Measurements from ENCODE around the gene VPS37C. TPM values are rescaled to one million over a fixed set of nuclear protein-coding genes. Genes with fewer than 3 reads are reported as not detected.

VPS37C gene
- total and polyA plus RNA-seq, 9 donors: 7.8 to 25.8 (median 19.7) TPM

DNA sequence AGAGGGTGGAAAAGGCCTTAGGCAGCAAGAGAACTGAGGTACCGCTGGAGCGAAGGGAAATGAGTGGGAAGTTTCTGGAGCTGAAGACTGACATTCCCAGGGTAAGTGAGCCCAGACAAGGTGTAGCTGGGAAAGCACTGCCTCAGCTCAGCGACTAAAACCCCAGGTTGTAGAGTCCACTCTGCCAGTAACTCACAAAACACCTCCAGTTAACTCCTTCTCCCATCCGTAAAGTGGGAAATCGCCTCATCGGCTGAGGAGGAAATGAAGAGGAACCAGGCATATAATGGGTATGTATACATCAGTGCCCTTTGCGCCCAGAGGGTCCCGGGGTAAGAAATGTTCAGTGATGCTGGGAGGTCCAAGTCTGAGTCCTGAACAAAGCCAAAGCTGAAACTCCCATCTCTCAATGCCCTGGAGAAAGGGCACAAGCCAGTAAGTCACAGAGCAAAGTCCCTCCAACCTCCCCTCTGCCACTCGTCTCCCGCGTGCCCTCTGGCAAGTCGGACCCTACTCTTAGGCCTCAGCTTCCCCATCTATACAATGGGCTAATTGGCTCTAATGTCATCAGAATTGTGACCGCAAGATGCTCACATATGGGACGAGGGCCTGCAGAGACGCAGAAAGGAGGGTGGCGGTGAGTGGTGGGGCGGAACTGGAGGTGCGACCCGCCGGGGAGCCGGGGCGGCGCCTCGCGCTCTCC is 588 bp downstream of the VPS37C start:
- no peaks in the 10 kb centered on the region for H3K36me3 ChIP-seq
- intact Hi-C loops (cut with DNase I): no loop called here
- H3K4me1 ChIP-seq (ENCODE audit: insufficient read depth): peaks cover 16% of the 10 kb centered on the region
- TF ChIP-seq, protein P1, sequence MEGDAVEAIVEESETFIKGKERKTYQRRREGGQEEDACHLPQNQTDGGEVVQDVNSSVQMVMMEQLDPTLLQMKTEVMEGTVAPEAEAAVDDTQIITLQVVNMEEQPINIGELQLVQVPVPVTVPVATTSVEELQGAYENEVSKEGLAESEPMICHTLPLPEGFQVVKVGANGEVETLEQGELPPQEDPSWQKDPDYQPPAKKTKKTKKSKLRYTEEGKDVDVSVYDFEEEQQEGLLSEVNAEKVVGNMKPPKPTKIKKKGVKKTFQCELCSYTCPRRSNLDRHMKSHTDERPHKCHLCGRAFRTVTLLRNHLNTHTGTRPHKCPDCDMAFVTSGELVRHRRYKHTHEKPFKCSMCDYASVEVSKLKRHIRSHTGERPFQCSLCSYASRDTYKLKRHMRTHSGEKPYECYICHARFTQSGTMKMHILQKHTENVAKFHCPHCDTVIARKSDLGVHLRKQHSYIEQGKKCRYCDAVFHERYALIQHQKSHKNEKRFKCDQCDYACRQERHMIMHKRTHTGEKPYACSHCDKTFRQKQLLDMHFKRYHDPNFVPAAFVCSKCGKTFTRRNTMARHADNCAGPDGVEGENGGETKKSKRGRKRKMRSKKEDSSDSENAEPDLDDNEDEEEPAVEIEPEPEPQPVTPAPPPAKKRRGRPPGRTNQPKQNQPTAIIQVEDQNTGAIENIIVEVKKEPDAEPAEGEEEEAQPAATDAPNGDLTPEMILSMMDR (IDR thresholded peaks at IDR 0.05): no peak
- TF ChIP-seq EP300 (IDR thresholded peaks at IDR 0.05) (no peak), POLR2A (IDR thresholded peaks at IDR 0.05) (no peak)
- H3K27me3 ChIP-seq: no peaks in the 10 kb centered on the region
- no peaks in the 10 kb centered on the region for H3K9me3 ChIP-seq
- H3K4me3 ChIP-seq: peak overlapping the region; percentile 79
- 6 to 12% (median 12%) methylated on average over 15 to 25 of the region's 25 CpGs for WGBS, 3 donors
- no peak for DNase-seq
- H3K27ac ChIP-seq: peak overlapping the region; percentile 78 to 94

DNA sequence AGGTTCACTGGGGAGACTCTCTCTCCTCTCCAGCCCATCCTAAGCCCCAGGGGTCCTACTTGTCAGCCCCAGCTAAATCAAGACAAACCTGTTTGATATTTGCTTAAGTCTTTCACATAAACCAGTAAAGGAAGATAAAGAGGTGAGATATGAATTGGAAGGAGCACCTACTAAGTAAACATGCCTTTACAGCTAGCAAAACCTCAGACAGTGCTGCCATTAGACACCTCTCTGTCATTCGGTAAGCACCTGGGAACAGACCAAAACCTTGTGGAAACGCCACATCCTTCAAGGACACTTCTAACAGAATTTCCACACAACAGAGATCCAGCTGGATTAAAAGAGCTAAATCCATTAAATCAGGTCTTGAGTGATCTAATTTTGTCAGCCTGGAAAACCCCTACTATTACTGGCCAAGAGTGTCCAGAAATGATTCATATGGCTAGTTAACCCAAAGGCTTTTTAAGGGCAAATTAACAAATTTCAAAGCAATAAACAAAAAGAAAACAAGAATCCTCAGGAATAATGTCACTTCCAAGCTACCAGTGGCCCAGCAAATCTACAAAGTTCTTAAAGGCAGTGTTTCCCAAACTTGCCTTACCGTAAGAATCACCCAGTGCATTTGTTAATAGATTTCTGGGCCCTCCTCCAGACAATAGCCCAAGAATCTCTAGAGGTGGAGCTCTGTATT is 2.4 kb downstream of the VPS37C start:
- 4 to 10% (median 7%) methylated on average over 3 of the region's 3 CpGs for WGBS, 3 donors
- Histone ChIP-seq H3K27me3 (no peaks in the 10 kb centered on the region), H3K9me3 (no peaks in the 10 kb centered on the region), H3K36me3 (no peaks in the 10 kb centered on the region), H3K4me1 (ENCODE audit: insufficient read depth) (peaks cover 16% of the 10 kb centered on the region), H3K27ac (no peak overlapping the region), H3K4me3 (no peak overlapping the region)
- intact Hi-C loops (cut with DNase I): no loop called here
- TF ChIP-seq, protein P1 (IDR thresholded peaks at IDR 0.05): no peak
- TF ChIP-seq POLR2A (IDR thresholded peaks at IDR 0.05) (no peak), EP300 (IDR thresholded peaks at IDR 0.05) (no peak)
- DNase-seq: no peak

DNA sequence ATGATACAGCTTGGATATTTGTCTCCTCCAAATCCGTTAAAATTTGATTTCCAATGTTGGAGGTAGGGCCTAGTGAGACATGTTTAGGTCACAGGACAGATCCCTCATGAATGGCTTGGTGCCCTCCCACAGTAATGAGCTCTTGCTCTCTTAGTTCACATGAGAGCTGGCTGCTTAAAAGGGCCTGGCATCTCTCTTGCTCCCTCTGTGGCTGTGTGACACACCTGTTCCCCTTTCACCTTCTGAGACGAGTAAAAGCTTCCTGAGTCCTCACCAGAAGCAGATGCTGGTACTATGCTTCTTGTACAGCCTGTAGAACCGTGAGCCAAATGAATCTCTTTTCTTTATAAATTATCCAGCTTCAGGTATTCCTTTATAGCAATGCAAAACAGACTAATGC is 3.5 kb downstream of the VPS37C start:
- no peak overlapping the region for H3K27ac ChIP-seq
- H3K36me3 ChIP-seq: no peaks in the 10 kb centered on the region
- TF ChIP-seq POLR2A (IDR thresholded peaks at IDR 0.05) (no peak), EP300 (IDR thresholded peaks at IDR 0.05) (no peak)
- TF ChIP-seq, protein P1 (IDR thresholded peaks at IDR 0.05): no peak
- no peak for DNase-seq
- no peaks in the 10 kb centered on the region for H3K27me3 ChIP-seq
- intact Hi-C loops (cut with DNase I): no loop called here
- H3K4me3 ChIP-seq: no peak overlapping the region
- H3K4me1 ChIP-seq (ENCODE audit: insufficient read depth): peaks cover 20% of the 10 kb centered on the region
- H3K9me3 ChIP-seq: no peaks in the 10 kb centered on the region
- 77 to 90% (median 80%) methylated on average over 3 of the region's 3 CpGs for WGBS, 3 donors

DNA sequence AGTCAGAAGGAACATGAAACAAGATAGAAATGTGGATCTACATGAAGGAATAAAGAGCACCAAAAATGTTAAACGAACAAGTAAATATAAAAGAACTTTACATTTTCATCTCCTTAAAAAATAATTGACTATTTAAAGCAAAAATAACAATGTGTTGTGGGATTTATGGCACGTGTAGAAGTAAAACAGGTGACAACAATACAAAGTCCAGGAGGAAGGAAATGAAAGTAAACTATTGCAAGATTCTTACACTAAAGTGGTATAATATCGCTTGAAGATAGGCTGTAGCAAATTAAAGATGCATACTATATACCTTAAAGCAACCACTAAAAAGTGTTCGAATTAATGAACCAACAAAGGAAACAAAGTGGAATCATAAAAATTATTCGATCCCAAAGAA is 5.5 kb downstream of the VPS37C start:
- H3K36me3 ChIP-seq: no peaks in the 10 kb centered on the region
- H3K27ac ChIP-seq: no peak overlapping the region
- no peaks in the 10 kb centered on the region for H3K9me3 ChIP-seq
- H3K27me3 ChIP-seq: no peaks in the 10 kb centered on the region
- TF ChIP-seq, protein P1 (IDR thresholded peaks at IDR 0.05): no peak
- TF ChIP-seq POLR2A (IDR thresholded peaks at IDR 0.05) (no peak), EP300 (IDR thresholded peaks at IDR 0.05) (no peak)
- no peak overlapping the region for H3K4me3 ChIP-seq
- intact Hi-C loops (cut with DNase I): no loop called here
- peaks cover 18% of the 10 kb centered on the region for H3K4me1 ChIP-seq (ENCODE audit: insufficient read depth)
- DNase-seq: no peak
- WGBS, 3 donors: 95 to 97% (median 96%) methylated on average over 5 of the region's 5 CpGs

All from ovary (tissue), 9 donors.